GM23338 (cell line): Measurements from ENCODE around the gene VAPB. TPM values are rescaled to one million over a fixed set of nuclear protein-coding genes. Genes with fewer than 3 reads are reported as not detected.

Experiments
- ATAC-seq: fragments of 200-7000 bp; cut with Tn5 transposase; 3 replicates; pipeline ENCODE4 v1.9.1; 2020
- DNase-seq: peaks from one replicate; pipeline ENCODE4 v3.0.0-alpha.2; 2015; ENCODE audit warnings: low spot score
- H2AFZ ChIP-seq: fragments of 200-600 bp; sonication (generic); 2 replicates; pipeline ENCODE4 v1.8.0; 2016; ENCODE audit warnings: antibody characterized with exemption, mild to moderate bottlenecking, moderate library complexity
- H3F3A ChIP-seq: fragments of 200-600 bp; sonication (generic); replicated peaks from 2 replicates; pipeline ENCODE4 v1.8.0; 2017; ENCODE audit warnings: antibody characterized with exemption, mixed run types, low read depth
- H3K27ac ChIP-seq: fragments of 200-600 bp; sonication (generic); 2 replicates; pipeline ENCODE4 v1.6.1; 2016; ENCODE audit warnings: low read depth
- H3K27me3 ChIP-seq: fragments of 200-600 bp; sonication (generic); 2 replicates; pipeline ENCODE4 v1.8.0; 2016; ENCODE audit warnings: mild to moderate bottlenecking, mixed run types, moderate library complexity; ENCODE audit not compliant: insufficient read depth
- H3K36me3 ChIP-seq: fragments of 200-600 bp; sonication (generic); 2 replicates; pipeline ENCODE4 v1.8.0; 2016; ENCODE audit warnings: mild to moderate bottlenecking; ENCODE audit not compliant: insufficient read depth
- H3K4me1 ChIP-seq: fragments of 200-600 bp; sonication (generic); 2 replicates; pipeline ENCODE4 v1.8.0; 2016; ENCODE audit warnings: mild to moderate bottlenecking, moderate library complexity; ENCODE audit not compliant: insufficient read depth
- H3K4me2 ChIP-seq: fragments of 200-600 bp; sonication (generic); 2 replicates; pipeline ENCODE4 v1.7.1; 2017; ENCODE audit warnings: mixed run types
- H3K4me3 ChIP-seq: fragments of 200-600 bp; sonication (generic); 2 replicates; pipeline ENCODE4 v1.6.1; 2016; ENCODE audit warnings: mixed run types
- H3K79me2 ChIP-seq: fragments of 200-600 bp; sonication (generic); replicated peaks from 2 replicates; pipeline ENCODE4 v1.8.0; 2017; ENCODE audit warnings: mild to moderate bottlenecking; ENCODE audit not compliant: insufficient read depth
- H3K9me2 ChIP-seq: fragments of 200-600 bp; sonication (generic); 2 replicates; pipeline ENCODE4 v1.8.0; 2017; ENCODE audit not compliant: insufficient read depth
- H4K20me1 ChIP-seq: fragments of 200-600 bp; sonication (generic); replicated peaks from 2 replicates; pipeline ENCODE4 v1.8.0; 2017; ENCODE audit warnings: mild to moderate bottlenecking; ENCODE audit not compliant: insufficient read depth
- H3K27ac Mint-ChIP-seq: 2 replicates; pipeline ENCODE4 v1.8.0; 2020; ENCODE audit warnings: inconsistent platforms, mild to moderate bottlenecking, moderate library complexity, mixed read lengths
- H3K27me3 Mint-ChIP-seq: 3 replicates; pipeline ENCODE4 v1.8.0; 2022; ENCODE audit warnings: low read depth, mild to moderate bottlenecking, moderate library complexity, mixed read lengths, inconsistent platforms; ENCODE audit not compliant: insufficient read depth, poor library complexity
- H3K36me3 Mint-ChIP-seq: 3 replicates; pipeline ENCODE4 v1.8.0; 2021; ENCODE audit warnings: low read depth, mild to moderate bottlenecking, inconsistent platforms, moderate library complexity, mixed read lengths
- H3K4me1 Mint-ChIP-seq: 3 replicates; pipeline ENCODE4 v1.8.0; 2020; ENCODE audit warnings: mild to moderate bottlenecking, inconsistent platforms, mixed read lengths
- H3K4me3 Mint-ChIP-seq: 3 replicates; pipeline ENCODE4 v1.8.0; 2021; ENCODE audit warnings: moderate library complexity, mild to moderate bottlenecking, inconsistent platforms, mixed read lengths
- H3K9me3 Mint-ChIP-seq: 3 replicates; pipeline ENCODE4 v1.8.0; 2020; ENCODE audit warnings: moderate library complexity, mild to moderate bottlenecking, inconsistent platforms, mixed read lengths
- CREB1 ChIP-seq: fragments of 250-450 bp; sonication (Bioruptor Pico); IDR thresholded peaks from 2 replicates; pipeline ENCODE4 v1.5.0; 2020; ENCODE audit warnings: low read depth, mild to moderate bottlenecking, moderate library complexity
- CTCF ChIP-seq, 2 experiments: fragments of 200-600 bp in 1 of 2; sonication (generic) in 1 of 2; conservative IDR thresholded peaks; 2 replicates each; pipeline versions ENCODE4 v1.5.1 to v1.6.1; 2016 to 2017; ENCODE audit warnings: antibody characterized with exemption in 2 of 2, low read depth in 2 of 2, mild to moderate bottlenecking in 2 of 2, moderate library complexity in 1 of 2
- NANOG ChIP-seq: IDR thresholded peaks from 2 replicates; pipeline ENCODE4 v1.6.1; 2016; ENCODE audit warnings: antibody characterized with exemption, borderline replicate concordance
- POLR2AphosphoS5 ChIP-seq: IDR thresholded peaks from 2 replicates; pipeline ENCODE4 v1.6.1; 2016; ENCODE audit warnings: antibody characterized with exemption, low read depth
- STAT1 ChIP-seq: IDR thresholded peaks from one replicate; pipeline ENCODE4 v1.6.1; 2016; ENCODE audit warnings: antibody characterized with exemption; ENCODE audit not compliant: unreplicated experiment
- ZNF462 ChIP-seq: fragments of 250-450 bp; sonication (Bioruptor Pico); IDR thresholded peaks from 2 replicates; pipeline ENCODE4 v1.5.0; 2020; ENCODE audit warnings: mild to moderate bottlenecking, moderate library complexity
- polyA plus RNA-seq: library from polyadenylated mRNA; unstranded; fragments of >200 nt; fragmentation: Nextera tagmentation; extraction: Ambion mirVana; gene quantifications from 2 replicates; pipeline ENCODE4 v1.2.1, GENCODE V29; 2016
- total RNA-seq: library from RNA; depleted of rRNA; stranded (reverse); fragments of >200 nt; shearing (Covaris generic); gene quantifications from 2 replicates; pipeline ENCODE4 v1.2.3, GENCODE V29; 2014
- TF ChIP-seq, protein P1 (sequence below): IDR thresholded peaks from one replicate; pipeline ENCODE4 v1.6.1; 2018; ENCODE audit warnings: antibody characterized with exemption; ENCODE audit not compliant: unreplicated experiment
- TF ChIP-seq, protein P2 (sequence below): IDR thresholded peaks from 2 replicates; pipeline ENCODE4 v1.6.1; 2016; ENCODE audit warnings: antibody characterized with exemption

The VAPB gene
- total and polyA plus RNA-seq, 2 experiments from 2014 or later, result 18.8 to 22.9 TPM

DNA sequence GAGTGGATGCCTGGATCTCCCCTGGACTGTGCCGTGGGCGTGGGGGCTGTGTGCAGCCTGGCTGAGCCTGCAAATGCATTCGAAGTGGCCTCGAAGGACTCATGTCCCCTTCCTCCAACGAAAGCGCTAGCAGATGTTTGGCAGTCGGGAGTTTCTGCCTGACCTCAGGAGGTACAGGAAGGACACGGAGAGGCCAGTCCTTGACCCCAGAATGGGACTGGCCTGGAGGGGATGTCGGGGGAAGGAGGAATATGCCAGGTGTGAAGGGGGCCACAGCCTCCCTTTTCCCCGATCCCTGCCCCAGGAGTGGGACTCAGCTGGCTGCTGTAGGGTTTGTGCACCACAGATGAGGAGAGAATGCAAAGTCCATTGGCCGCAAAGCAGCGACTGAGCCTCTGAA, 80.6 kb downstream of the VAPB start (continued):
- TF ChIP-seq CTCF (conservative IDR thresholded peaks at IDR 0.05; ENCODE audit: low read depth in 2 of 2) (no peak), NANOG (no peak)
- TF ChIP-seq, protein P1, sequence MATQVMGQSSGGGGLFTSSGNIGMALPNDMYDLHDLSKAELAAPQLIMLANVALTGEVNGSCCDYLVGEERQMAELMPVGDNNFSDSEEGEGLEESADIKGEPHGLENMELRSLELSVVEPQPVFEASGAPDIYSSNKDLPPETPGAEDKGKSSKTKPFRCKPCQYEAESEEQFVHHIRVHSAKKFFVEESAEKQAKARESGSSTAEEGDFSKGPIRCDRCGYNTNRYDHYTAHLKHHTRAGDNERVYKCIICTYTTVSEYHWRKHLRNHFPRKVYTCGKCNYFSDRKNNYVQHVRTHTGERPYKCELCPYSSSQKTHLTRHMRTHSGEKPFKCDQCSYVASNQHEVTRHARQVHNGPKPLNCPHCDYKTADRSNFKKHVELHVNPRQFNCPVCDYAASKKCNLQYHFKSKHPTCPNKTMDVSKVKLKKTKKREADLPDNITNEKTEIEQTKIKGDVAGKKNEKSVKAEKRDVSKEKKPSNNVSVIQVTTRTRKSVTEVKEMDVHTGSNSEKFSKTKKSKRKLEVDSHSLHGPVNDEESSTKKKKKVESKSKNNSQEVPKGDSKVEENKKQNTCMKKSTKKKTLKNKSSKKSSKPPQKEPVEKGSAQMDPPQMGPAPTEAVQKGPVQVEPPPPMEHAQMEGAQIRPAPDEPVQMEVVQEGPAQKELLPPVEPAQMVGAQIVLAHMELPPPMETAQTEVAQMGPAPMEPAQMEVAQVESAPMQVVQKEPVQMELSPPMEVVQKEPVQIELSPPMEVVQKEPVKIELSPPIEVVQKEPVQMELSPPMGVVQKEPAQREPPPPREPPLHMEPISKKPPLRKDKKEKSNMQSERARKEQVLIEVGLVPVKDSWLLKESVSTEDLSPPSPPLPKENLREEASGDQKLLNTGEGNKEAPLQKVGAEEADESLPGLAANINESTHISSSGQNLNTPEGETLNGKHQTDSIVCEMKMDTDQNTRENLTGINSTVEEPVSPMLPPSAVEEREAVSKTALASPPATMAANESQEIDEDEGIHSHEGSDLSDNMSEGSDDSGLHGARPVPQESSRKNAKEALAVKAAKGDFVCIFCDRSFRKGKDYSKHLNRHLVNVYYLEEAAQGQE, result no peak

DNA sequence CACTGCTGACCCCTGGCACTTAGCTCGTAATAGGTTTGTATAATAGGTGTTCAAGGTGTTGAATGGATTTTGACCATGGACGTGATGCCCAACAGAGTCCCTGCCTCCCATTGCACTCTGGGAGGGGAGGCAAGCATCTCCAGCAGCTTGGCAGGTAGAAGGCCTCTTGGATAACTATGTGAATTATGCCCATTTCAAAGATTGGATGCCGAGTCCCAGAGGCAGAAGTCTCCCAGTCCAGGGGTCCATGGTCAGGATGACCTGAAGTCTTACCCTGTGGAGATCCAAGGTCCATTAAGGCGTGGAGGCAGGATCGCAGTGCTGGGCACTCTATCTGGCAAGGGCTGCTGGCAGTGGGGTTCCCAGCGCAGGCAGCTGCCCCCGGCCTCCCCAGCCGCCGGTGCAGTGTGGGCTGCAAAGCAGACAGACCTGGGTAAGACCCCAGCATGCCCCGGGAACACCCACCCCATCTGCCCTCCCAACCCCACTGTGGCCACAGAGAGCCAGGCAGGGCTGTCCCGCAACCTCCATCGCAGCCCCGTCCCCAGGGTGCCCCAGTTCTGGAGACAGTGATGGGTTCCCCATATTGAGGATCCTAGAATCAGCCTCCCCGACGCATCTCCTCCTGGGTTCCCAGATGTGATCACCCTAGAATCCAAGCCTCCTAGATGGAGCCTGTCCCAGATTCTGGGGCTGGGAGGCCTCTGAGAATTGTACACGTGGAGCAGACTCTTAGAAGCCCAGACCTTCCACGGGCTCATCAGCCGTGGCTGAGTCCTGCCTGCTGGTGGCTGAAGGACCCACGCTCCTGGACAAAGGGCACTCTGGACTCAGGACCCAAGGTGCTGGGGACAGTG, 81.5 kb downstream of the VAPB start:
- no peak overlapping the region for H3K4me3 Mint-ChIP-seq
- no peaks in the 10 kb centered on the region for H3K9me2 ChIP-seq
- no peaks in the 10 kb centered on the region for H3K27me3 ChIP-seq
- no peak for DNase-seq
- no peaks in the 10 kb centered on the region for H3K4me1 ChIP-seq
- peaks cover 5% of the 10 kb centered on the region; the same call in 2 of the 3 replicates for H3K4me1 Mint-ChIP-seq
- no peak overlapping the region for H3K4me2 ChIP-seq
- H3K4me3 ChIP-seq, result no peak overlapping the region
- no peaks in the 10 kb centered on the region for H3K36me3 ChIP-seq
- no peak overlapping the region for H3K27ac ChIP-seq
- peaks cover 6% of the 10 kb centered on the region for H3K27me3 Mint-ChIP-seq
- no peak for ATAC-seq
- H3K36me3 Mint-ChIP-seq, result no peaks in the 10 kb centered on the region
- no peak overlapping the region for H2AFZ ChIP-seq
- no peaks in the 10 kb centered on the region for H3K79me2 ChIP-seq
- no peaks in the 10 kb centered on the region for H3F3A ChIP-seq
- no peaks in the 10 kb centered on the region; the same call in 2 of the 3 replicates for H3K9me3 Mint-ChIP-seq
- no peaks in the 10 kb centered on the region for H4K20me1 ChIP-seq
- no peak overlapping the region for H3K27ac Mint-ChIP-seq
- TF ChIP-seq ZNF462 (CRISPR knock-in tag) (no peak), POLR2AphosphoS5 (no peak), CREB1 (no peak), STAT1 (no peak), CTCF (conservative IDR thresholded peaks at IDR 0.05; ENCODE audit: low read depth in 2 of 2) (no peak)
- TF ChIP-seq, protein P2, sequence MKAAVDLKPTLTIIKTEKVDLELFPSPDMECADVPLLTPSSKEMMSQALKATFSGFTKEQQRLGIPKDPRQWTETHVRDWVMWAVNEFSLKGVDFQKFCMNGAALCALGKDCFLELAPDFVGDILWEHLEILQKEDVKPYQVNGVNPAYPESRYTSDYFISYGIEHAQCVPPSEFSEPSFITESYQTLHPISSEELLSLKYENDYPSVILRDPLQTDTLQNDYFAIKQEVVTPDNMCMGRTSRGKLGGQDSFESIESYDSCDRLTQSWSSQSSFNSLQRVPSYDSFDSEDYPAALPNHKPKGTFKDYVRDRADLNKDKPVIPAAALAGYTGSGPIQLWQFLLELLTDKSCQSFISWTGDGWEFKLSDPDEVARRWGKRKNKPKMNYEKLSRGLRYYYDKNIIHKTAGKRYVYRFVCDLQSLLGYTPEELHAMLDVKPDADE, result no peak
